ENCODE results near the gene RFX2. TPM values are rescaled to one million over a fixed set of nuclear protein-coding genes. Genes with fewer than 3 reads are reported as not detected.

The RFX2 gene
- total RNA-seq, 1 donor from 2014 or later: 6.2 TPM

DNA sequence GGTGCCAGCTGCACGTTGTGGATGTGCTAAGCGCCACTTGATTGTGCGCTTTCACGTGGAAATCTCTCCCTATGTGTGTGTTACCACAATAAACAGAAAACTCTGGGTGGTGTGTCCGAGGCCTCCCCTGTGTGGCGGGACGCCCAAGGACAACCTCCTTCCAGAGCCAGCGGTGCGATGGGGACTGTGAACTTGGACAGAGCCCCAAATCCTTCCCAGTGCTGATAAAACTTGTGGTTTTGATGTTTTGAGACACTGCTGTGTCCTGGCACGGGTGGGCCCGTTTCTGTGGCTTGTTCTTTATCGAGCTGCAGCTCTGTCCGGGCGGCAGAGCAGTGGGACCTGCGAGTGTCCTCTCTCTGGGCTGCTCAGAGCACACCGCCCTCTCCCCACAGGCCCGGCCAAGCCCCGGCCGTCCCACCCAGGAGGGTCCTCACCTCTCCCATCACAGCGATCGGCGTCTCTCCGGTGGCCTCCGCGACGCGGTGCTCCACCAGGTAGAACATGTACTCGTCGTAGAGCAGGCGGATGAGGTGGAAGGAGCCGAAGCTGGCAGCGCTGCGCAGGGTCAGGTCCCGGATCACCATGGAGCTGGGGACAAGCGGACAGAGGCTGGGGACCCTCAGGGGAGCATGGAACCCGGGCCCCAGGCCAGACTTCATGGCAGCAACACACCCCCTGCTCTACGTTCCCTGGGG is 113.5 kb downstream of the RFX2 start:
- DNase-seq (ENCODE audit: low spot score): no peak
- peaks cover 3% of the 10 kb centered on the region for H3K9me3 Mint-ChIP-seq
- peaks cover 24% of the 10 kb centered on the region for H3K36me3 Mint-ChIP-seq
- no peak overlapping the region for H3K27ac Mint-ChIP-seq
- no peak overlapping the region for H3K9ac ChIP-seq
- no peak overlapping the region for H3K27ac ChIP-seq
- H3K9me3 ChIP-seq (ENCODE audit: low read depth): no peaks in the 10 kb centered on the region
- H2AFZ ChIP-seq (replicated peaks): no peak overlapping the region
- no peaks in the 10 kb centered on the region for H3K79me2 ChIP-seq (ENCODE audit: low read depth)
- peaks cover 6% of the 10 kb centered on the region for H3K27me3 Mint-ChIP-seq (ENCODE audit: insufficient read depth, low read depth)
- peaks cover 11% of the 10 kb centered on the region for H3K4me1 Mint-ChIP-seq
- H3K36me3 ChIP-seq: no peaks in the 10 kb centered on the region
- no peak overlapping the region for H3K4me3 ChIP-seq
- TF ChIP-seq EZH2phosphoT487 (IDR thresholded peaks at IDR 0.05): no peak
- no peak for TF ChIP-seq EZH2 (IDR thresholded peaks at IDR 0.05)
- TF ChIP-seq, protein P1, sequence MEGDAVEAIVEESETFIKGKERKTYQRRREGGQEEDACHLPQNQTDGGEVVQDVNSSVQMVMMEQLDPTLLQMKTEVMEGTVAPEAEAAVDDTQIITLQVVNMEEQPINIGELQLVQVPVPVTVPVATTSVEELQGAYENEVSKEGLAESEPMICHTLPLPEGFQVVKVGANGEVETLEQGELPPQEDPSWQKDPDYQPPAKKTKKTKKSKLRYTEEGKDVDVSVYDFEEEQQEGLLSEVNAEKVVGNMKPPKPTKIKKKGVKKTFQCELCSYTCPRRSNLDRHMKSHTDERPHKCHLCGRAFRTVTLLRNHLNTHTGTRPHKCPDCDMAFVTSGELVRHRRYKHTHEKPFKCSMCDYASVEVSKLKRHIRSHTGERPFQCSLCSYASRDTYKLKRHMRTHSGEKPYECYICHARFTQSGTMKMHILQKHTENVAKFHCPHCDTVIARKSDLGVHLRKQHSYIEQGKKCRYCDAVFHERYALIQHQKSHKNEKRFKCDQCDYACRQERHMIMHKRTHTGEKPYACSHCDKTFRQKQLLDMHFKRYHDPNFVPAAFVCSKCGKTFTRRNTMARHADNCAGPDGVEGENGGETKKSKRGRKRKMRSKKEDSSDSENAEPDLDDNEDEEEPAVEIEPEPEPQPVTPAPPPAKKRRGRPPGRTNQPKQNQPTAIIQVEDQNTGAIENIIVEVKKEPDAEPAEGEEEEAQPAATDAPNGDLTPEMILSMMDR (IDR thresholded peaks at IDR 0.05): no peak
- no peaks in the 10 kb centered on the region for H3K27me3 ChIP-seq
- no peaks in the 10 kb centered on the region for H4K20me1 ChIP-seq (ENCODE audit: low read depth)
- no peak overlapping the region for H3K4me2 ChIP-seq
- H3K4me1 ChIP-seq: no peaks in the 10 kb centered on the region
- H3F3A ChIP-seq (ENCODE audit: low read depth): no peaks in the 10 kb centered on the region
- H3K4me3 Mint-ChIP-seq: no peak overlapping the region

DNA sequence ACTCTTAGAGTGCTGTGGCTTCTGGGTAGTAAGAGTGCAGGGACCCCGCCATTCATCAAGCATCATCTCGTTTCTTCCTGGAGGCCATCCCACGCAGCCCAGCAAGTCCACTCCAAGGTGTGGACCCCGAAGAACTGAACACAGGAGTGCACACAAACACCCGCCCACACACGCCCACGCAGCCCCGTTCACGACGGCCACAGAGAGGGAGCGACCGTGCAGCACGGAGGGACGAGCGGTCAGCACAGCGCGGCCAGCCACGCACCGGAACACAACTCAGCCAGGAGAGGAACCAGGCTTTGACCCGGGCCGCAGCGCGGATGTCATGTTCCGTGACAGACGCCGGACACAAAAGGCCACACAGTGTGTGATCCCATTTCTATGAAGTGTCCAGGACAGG is 114.2 kb downstream of the RFX2 start:
- Mint-ChIP-seq H3K27ac (peak overlapping the region; percentile 37), H3K27me3 (ENCODE audit: insufficient read depth, low read depth) (peaks cover 6% of the 10 kb centered on the region), H3K9me3 (peaks cover 3% of the 10 kb centered on the region), H3K4me3 (no peak overlapping the region), H3K4me1 (peaks cover 11% of the 10 kb centered on the region), H3K36me3 (peaks cover 22% of the 10 kb centered on the region)
- DNase-seq (ENCODE audit: low spot score): no peak
- H3K9me3 ChIP-seq (ENCODE audit: low read depth): no peaks in the 10 kb centered on the region
- no peak overlapping the region for H3K4me2 ChIP-seq
- no peaks in the 10 kb centered on the region for H3K79me2 ChIP-seq (ENCODE audit: low read depth)
- no peaks in the 10 kb centered on the region for H3K27me3 ChIP-seq
- H3K4me3 ChIP-seq: no peak overlapping the region
- no peaks in the 10 kb centered on the region for H3K4me1 ChIP-seq
- no peaks in the 10 kb centered on the region for H3F3A ChIP-seq (ENCODE audit: low read depth)
- H3K36me3 ChIP-seq: no peaks in the 10 kb centered on the region
- TF ChIP-seq, protein P1 (IDR thresholded peaks at IDR 0.05): no peak
- TF ChIP-seq EZH2 (IDR thresholded peaks at IDR 0.05) (no peak), EZH2phosphoT487 (IDR thresholded peaks at IDR 0.05) (no peak)
- no peaks in the 10 kb centered on the region for H4K20me1 ChIP-seq (ENCODE audit: low read depth)
- no peak overlapping the region for H3K9ac ChIP-seq
- no peak overlapping the region for H3K27ac ChIP-seq
- H2AFZ ChIP-seq (replicated peaks): no peak overlapping the region

GRCh38 chr19:5995606-5996005 is 114.7 kb downstream of the RFX2 start:
- Histone ChIP-seq H3K4me3 (no peak overlapping the region), H4K20me1 (ENCODE audit: low read depth) (no peaks in the 10 kb centered on the region)
- no peak overlapping the region for H3K27ac Mint-ChIP-seq

More at GRCh38 chr19:5995606-5996005, 114.7 kb downstream of the RFX2 start:
- Histone ChIP-seq H3K27ac (no peak overlapping the region), H3K4me1 (no peaks in the 10 kb centered on the region), H3K79me2 (ENCODE audit: low read depth) (no peaks in the 10 kb centered on the region), H3F3A (ENCODE audit: low read depth) (no peaks in the 10 kb centered on the region), H2AFZ (replicated peaks) (no peak overlapping the region), H3K36me3 (no peaks in the 10 kb centered on the region), H3K4me2 (no peak overlapping the region), H3K27me3 (no peaks in the 10 kb centered on the region), H3K9me3 (ENCODE audit: low read depth) (no peaks in the 10 kb centered on the region), H3K9ac (no peak overlapping the region)
- Mint-ChIP-seq H3K4me3 (no peak overlapping the region), H3K9me3 (peaks cover 3% of the 10 kb centered on the region), H3K36me3 (peaks cover 17% of the 10 kb centered on the region), H3K27me3 (ENCODE audit: insufficient read depth, low read depth) (peaks cover 6% of the 10 kb centered on the region), H3K4me1 (peaks cover 11% of the 10 kb centered on the region)
- TF ChIP-seq EZH2phosphoT487 (IDR thresholded peaks at IDR 0.05): no peak
- TF ChIP-seq, protein P1 (IDR thresholded peaks at IDR 0.05): no peak
- TF ChIP-seq EZH2 (IDR thresholded peaks at IDR 0.05): no peak
- no peak for DNase-seq (ENCODE audit: low spot score)
